ENCODE measurements around the gene MKRN2.

Gene MKRN2

DNA sequence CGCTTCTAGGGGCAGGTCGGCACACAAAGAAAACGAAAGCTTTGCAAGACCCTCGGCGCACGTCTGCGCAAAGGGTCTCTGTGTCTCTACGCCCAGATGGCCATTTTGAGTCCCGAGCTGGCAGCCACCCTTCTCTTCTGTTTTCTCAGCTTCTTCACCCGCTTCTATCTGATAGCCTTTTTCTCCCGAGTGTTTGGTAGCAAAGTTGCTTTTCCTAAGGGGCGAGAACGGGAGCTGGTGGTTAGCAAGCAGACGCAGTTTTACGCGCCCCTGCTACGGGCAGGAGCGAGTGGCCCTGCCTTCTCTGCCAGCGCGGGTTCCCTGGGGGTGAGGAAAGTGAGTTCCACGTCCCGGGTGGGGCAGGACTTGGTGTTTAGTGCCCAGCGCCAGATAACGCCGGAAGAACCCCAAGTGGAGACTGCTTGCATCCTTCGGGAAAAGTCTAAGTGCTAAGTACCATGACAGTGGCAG, 2.9 kb upstream of the MKRN2 start:
- no peak for DNase-seq (ENCODE audit: low read depth)

DNA sequence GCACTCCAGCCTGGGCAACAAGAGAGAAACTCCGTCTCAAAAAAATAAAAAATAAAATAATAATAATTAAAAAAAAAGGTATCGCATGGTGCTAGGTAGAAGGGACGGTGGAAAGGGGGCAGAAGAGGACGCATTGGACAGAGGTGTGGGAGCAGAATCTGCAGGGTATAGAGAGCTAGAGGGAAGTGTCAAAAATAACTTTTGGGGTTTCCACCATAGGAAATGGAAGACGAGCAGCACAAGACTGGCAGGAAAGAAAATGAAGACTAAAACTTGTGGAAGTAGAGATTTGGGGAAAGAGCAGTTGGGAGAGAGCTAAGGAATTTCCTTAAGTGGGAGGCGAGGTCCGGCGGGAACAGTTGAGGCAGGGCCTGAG, 585 bp upstream of the MKRN2 start:
- DNase-seq (ENCODE audit: low read depth) = no peak

DNA sequence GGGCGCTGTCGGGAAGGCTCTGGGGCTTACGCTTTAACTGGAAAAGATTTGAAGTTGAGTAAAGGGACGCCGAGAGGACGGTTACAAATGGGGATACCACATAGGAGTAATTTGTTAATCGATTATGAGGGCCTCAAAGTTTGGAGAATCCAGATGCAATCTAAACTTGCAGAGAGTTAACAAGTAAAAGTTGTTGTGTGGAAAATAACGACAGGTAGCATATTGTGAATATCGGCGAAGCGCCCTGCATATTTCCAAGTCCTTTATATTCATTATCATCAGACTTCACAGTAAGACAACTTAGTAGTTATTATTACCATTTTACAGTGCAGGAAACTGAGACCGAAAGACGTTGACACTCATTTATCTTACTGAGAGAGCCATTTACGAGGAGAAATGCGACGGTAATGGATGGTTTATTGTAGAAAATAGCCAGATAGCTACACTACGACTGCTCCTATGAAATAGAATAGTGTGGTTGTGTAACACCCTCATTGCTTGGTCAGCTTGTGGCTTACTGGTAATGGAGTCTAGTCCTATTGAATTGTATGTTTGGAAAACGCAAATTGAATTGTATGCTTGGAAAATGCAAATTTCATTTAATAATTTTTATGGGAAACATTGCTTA, 700 bp downstream of the MKRN2 start:
- no peak for DNase-seq (ENCODE audit: low read depth)

DNA sequence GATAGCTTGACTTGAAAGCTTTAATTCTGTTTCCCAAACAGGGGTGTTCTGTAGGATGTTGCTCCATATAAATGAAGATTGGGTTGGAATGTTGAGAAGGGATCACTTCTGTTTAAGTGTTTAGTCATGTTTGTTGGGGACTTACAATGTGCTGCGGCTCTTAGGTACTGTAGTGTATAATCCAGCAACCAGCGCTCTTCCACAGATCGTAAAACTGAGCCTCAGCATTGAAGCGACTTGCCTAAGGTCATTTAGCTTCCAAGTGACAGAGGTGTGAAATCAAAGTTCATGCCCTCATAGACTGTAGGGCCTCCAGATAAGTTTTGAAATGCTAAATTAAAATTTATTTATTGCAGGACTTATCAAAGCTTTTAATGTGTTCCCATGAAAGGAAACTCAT, 1.8 kb downstream of the MKRN2 start:
- no peak for DNase-seq (ENCODE audit: low read depth)

DNA sequence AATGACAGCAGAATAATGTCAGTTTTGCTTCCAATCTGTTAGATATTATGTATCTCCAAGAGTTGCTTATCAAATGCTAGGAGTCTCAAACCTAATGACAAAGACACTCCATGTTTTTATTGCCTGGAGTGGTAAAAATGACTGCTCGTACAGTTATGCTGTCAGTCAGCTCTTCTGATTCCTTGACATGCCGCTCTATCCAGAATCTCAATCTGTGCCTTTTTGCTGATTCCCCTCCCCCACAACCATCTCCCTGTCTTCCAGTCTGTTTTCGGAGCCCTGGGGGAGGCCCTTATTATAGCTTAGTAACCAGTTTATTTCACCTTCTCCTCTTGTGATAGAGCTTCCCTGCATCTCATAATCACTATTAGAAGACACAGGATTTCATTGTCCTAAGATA, 2.6 kb downstream of the MKRN2 start:
- no peak for DNase-seq (ENCODE audit: low read depth)

DNA sequence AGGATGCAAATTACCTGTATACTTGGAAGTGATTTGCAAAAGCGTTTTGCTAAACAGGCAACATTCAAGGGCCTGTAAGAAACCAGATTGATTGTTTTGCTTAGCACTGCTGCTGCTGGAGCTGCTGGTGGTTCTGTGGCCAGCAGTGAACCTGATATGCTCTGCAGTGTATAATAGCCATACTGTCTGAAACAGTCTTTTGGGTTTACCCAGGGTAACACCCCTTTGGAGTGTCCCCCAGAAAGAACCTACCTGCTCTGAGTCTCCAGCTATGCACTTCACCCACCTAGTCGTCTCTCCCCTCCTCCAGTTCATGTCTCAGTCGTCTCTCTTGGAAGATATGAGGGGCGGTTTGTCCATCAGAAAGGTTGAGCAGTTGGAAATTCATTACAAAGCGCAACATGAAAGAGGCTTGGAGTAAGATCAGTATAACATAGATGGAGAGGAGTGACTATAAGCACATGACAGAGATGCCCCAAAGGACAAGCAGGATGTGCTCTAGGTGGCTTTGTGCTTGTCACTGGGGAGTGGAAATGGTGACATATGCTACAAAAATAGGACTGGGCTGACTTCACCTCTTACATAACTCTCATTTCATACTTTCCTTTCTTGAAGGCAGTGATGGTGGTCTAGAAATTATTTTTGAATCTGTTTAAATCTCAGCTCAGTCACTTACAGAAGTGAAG, 3.8 kb downstream of the MKRN2 start:
- no peak for DNase-seq (ENCODE audit: low read depth)

DNA sequence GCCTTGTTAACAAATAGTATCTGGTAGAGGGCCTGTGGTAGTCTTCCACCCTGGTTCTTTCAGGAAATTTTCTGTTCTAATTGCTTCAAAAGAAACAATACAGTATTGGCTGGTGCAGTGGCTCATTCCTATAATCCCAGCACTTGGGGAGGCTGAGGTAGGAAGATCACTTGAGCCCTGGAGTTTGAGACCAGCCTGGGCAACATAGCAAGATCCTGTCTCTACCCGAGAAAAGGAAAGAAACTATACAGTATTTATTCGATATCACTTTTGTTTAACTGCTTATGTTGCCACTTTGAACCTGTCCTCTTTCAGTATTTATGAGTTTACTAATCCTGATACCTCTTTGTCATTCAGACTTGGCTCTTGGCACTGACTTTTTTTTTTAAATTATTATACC, 4.5 kb downstream of the MKRN2 start:
- no peak for DNase-seq (ENCODE audit: low read depth)

DNA sequence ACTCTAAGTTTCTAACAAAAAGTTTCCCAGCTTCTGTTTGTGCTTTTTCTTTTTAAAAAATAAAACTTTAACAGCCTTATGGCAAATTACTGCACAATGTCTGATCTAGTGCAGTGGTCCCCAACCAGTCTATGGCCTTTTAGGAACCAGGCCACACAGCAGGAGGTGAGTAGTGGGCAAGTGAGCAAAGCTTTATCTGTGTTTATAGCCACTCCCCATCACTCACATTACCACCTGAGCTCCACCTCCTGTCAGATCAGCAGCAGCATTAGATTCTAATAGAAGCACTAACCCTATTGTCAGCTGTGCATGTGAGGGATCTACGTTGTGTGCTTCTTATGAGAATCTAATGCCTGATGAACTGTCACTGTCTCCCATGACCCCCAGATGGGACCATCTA, 5.6 kb downstream of the MKRN2 start:
- no peak for DNase-seq (ENCODE audit: low read depth)

DNA sequence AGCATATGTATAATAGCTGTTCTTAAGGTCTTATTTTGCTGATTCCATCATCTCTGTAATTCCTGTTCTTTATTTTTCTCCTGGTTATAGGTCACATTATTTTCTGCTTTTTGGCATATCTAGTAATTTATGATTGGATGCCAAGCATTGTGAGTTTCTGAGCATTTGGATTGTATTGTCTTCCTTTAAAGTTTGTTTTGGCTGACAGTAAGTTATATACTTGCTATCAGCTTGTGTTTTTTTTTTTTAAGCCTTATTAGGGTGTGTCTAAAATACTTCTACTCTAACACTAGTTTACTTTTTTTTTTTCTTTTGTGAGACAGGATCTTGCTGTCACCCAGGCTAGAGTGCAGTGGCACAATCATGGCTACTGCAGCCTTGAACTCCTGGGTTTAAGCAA, 10.1 kb downstream of the MKRN2 start:
- no peak for DNase-seq (ENCODE audit: low read depth)

DNA sequence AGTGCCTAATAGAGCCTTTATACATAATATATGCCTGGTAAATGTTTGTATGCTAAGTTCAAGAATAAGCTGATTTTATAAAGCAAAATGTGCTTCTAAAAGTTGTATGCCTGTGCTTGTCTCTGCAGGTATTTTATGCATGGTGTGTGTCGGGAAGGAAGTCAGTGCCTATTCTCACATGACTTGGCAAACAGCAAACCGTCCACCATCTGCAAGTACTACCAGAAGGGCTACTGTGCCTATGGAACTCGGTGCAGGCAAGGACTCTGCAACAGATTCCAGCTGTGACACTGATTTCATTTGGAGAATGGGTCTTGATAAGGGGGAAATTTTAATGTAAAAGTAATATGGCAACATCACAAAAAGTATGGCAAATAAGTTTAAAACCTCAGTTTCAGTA, 11.9 kb downstream of the MKRN2 start:
- DNase-seq (ENCODE audit: low read depth) = no peak

DNA sequence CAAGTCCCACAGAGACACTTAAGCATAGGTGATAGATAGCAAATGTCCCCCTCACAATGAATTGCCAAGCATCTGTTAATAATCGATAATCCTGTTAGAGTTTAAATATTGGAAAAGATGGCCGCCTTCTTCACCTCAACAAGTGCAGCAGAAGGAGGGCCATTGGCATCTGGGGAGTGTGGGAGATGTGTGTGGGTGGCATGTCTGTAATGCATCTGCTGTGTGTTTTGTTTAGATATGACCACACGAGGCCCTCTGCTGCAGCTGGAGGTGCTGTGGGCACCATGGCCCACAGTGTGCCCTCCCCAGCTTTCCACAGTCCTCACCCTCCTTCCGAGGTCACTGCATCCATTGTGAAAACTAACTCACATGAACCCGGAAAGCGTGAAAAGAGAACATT, 12.9 kb downstream of the MKRN2 start:
- no peak for DNase-seq (ENCODE audit: low read depth)

DNA sequence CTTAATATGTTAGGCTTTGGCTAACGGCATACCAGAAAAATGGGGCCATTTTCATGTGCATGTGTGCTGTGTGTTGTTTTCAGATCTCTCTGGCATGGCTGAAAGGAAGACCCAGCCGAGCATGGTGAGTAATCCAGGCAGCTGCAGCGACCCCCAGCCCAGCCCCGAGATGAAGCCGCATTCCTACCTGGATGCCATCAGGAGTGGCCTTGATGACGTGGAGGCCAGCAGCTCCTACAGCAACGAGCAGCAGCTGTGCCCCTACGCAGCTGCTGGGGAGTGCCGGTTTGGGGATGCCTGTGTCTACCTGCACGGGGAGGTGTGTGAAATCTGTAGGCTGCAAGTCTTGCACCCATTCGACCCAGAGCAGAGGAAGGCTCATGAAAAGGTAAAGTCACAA, 15.1 kb downstream of the MKRN2 start:
- DNase-seq (ENCODE audit: low read depth) = no peak

DNA sequence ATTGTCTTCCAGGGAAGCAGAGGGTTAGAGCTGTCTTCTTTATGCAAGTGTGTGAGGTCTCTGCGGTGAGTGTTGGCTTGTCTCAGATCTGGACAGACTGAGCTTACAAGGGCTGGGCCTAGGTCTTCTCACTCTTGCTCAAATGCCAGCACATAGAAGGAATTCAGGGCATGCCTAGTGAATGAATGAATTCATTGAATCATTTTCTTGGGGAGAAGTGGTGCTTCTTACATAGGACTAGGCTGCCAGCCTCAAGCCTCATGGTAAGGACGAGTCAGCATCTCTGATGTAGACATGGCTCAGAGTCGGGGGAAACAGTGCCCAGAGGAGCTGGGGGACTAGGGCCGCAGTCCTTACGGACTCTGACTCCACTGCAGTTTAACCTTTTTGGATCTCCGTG, 17.2 kb downstream of the MKRN2 start:
- DNase-seq (ENCODE audit: low read depth) = no peak

DNA sequence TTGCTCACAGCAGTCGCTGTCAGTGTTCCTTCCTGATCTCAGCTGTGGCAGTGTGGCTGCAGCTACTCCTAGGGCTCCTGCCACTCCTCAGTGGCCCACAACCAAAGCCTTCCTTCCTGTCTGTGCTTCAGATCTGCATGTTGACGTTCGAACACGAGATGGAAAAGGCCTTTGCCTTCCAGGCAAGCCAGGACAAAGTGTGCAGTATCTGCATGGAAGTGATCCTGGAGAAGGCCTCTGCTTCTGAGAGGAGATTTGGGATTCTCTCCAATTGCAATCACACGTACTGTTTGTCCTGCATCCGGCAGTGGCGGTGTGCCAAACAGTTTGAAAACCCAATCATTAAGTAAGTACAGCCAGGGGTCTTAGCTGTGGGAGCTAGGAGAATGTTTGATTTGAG, 17.8 kb downstream of the MKRN2 start:
- no peak for DNase-seq (ENCODE audit: low read depth)

DNA sequence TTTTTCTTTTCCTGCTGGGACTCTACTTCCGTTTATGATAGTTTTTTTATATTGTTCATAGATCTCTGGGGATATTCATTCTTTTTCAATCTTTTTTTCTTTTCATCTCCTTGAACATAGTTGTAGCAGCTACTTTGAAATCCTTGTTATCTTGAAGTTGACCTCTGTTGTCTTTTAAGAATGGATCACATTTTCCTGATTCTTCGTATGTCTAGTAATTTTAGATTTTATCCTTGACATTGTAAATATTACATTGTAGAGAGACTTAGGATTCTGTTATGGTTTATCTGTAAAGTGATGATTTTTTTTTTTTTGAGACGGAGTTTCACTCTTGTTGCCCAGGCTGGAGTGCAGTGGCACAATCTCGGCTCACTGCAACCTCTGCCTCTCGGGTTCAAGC, 20.5 kb downstream of the MKRN2 start:
- DNase-seq (ENCODE audit: low read depth) = no peak

DNA sequence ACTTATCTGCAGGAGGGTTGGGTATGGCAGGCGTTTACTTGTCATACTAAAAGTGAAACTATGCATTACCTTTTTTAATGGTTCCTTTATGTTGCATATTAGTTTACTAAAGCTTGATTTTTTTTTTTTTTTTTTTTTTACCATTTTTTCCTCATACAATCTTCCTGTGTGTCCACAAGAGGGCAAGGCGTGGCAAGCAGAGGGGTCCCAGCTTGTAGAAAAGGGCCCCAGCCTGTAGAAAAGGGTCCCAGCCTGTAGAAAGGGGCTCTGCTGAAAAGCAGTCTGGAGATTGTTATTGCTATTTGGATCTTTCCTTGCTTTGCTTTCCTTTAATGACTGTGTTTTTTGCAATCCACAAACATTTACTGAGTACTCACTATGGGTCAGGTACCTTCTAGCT, 21.9 kb downstream of the MKRN2 start:
- DNase-seq (ENCODE audit: low read depth) = no peak

DNA sequence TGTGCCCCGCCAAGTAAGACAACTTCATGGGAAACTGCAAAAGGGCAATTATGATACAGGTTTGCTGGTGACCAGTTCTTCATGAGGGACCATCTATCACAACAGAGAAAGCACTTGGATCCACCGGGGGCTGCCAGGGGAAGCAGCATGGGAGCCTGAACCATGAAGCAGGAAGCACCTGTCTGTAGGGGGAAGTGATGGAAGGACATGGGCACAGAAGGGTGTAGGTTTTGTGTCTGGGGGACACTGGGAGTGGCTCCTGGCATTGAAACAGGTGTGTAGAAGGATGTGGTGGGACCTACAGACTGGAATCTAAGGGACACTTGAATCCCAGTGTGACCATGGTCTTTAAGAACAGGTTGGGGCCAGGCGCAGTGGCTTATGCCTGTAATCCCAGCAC, 22.6 kb downstream of the MKRN2 start:
- DNase-seq (ENCODE audit: low read depth) = no peak

DNA sequence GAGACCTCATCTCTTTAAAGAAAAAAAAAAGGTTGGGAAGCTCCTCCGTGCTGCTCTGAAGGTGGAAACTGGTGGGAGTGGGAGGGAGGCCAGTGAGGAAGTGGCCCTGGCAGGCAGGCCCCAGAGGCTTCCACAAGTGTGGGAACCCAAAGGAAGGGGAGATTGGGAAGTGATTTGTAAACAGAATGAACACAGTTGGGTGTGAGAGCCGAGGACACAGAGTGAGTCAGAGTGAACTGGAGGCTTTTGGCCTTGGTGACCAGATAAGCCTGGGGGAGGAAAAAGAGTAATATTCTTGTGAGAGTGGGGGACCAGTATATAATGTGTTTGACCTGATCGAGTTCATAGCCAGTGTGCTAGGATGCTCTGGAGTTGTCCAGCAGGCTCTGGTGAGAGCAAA, 23.0 kb downstream of the MKRN2 start:
- DNase-seq (ENCODE audit: low read depth) = no peak

DNA sequence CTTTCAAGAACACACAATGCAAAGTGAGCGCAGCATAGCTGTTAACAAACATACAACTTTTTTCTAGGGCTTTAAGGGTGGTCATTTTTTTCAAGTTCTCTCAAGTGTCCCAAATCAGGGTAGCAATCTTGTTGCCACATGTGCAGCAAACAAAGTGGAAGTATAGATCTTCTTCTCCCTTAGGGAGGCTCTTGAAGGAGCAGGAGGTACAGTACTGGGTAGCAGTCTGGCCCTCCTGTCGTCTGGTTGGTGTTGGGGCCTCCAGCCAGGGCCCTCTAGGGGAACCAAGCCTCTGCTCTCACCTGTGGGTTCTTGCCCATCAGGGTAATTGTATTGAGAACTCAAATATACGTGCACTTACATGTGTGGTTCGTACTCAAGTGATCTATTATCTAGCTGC, 25.8 kb downstream of the MKRN2 start:
- no peak for DNase-seq (ENCODE audit: low read depth)

DNA sequence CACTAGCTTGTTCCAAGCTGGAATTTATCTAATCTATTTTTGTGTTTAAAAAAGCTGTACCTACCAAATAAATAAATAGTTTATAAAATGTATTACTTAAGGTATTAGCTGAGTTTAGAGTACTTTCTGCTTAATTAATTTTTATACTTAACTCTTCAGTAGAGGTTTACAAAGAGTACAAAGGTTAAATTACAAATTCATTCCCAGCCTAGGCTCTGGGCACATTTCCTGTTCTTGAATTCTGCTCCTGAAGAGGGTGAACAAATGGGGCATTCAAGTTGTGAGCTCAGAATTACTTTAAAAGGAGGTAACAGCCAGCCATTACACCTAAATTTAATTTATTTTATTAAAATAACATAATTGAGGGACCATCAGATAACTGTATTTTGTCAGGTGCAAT, 26.4 kb downstream of the MKRN2 start:
- no peak for DNase-seq (ENCODE audit: low read depth)

DNA sequence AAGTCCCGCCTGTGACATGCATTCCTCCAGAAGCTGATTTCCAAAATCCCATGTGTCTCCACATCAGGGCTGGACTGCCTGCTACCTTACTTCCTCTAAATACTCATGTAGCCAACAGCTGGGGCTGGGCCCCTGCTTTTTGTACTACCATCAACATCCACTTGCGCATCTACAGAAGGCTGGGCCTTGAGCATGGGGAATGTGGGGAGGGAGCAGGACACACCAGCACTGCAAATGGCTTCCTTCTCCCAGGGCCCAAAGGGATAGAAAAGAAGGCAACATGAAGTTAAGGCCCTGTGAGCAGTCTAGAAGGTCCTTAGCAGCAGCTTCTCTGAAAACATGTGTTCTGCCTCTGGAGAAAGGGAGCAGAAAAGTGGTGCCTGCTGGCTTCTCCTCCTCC, 27.2 kb downstream of the MKRN2 start:
- no peak for DNase-seq (ENCODE audit: low read depth)

DNA sequence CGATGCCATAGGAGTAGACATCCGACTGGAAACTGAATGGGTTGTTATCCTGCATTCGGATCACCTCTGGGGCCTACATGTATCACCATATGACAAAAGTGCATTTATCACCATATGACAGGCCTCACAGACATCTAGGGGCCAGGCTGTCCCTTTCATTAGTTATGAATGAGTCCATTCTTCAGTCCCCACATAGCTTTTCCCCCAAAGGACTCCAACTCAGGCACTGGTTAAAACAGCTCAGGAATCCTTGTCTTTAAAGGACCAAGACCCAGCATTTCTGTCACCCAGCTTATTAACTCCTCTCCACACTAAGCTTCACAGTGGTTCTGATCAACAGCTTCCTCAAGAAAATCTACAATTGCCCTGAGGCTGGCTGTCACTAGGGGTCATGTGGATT, 28.3 kb downstream of the MKRN2 start:
- no peak for DNase-seq (ENCODE audit: low read depth)

DNA sequence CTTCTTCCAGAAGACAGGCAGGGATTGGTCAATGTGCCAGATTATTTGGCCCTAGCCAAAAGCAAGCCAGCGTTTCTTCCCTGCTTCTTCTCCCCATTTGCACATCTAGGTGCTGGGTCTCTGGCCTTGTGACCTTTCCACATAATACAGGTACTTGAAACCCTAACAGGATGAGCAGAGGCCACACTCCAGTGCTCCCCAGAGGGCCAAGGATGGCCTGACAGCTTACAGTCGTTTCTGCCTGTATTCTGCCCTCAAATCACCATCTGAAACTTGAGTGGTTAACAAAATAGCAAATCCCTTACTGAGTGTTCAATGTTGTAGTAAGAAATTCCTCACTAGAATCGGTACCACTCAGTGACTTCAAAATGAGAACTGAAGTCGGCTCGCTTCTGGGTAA, 29.1 kb downstream of the MKRN2 start:
- DNase-seq (ENCODE audit: low read depth) = no peak

DNA sequence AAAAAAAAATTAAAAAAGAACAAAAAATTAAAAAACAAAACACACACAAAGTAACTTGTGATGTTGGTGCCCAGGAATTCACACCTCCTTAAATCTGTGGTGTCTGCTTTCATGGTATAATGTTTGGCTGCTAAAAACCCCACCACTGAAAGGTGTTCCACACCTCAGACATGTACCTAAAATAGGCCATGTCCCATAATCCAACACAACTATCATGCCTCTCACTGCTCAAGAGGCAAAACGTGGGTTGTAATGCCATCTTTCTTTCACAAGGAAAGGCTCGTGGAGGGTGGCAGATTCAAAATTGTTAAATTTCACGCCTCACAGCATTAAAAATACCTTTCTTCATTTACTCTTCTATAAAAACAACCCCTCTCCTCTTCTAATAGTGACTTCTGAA, 29.5 kb downstream of the MKRN2 start:
- no peak for DNase-seq (ENCODE audit: low read depth)

Data from stromal cell of bone marrow (primary cell).